Suppressor macrophage treated with lipopolysaccharide for 4 hours (primary cell): ENCODE results near the gene CLRN3.

Source experiments
- DNase-seq: peaks from one replicate; pipeline ENCODE4 v3.0.0-alpha.2; 2020

Gene CLRN3

DNA sequence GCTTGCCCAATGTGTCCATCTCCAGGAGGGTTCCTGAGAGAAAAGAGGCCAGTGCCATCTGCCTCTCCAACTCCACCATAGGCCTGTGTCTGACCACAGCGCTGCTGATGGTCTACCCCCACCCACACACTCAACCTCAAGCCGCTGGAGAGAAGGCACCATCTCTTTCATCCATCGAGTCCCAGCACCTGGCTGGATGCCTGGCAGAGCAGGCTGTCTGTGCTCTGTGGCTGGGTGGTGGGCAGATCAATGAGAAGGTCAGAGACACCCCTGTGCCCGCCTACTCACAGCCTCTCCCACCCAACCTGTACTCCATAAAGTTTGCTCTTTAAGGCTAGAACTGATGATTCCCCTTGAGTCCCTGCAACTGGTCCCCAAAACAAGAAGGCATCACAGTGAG, 58.0 kb downstream of the CLRN3 start:
- DNase-seq: no peak

- no peak for DNase-seq
Measured at GRCh38 chr10:127834221-127834620, 58.5 kb downstream of the CLRN3 start.

GRCh38 chr10:127833804-127834203, 58.9 kb downstream of the CLRN3 start:
- no peak for DNase-seq

DNA sequence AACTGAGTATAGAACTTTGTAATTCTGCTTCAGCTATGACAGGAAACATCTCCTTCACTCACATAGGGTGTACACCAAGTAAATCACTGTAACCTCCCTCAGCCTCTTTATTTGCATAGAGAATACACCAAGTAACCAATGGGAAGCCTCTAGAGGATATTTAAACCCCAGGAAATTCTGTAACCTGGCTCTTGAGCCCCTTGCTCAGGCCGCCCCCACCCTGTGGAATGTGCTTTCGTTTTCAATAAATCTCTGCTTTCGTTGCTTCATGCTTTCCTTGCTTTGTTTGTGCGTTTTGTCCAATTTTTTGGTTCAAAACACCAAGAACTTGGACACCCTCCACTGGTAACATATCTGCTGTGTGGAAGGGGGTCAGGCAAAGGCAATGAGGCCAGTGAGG, 60.2 kb downstream of the CLRN3 start:
- DNase-seq: no peak

DNA sequence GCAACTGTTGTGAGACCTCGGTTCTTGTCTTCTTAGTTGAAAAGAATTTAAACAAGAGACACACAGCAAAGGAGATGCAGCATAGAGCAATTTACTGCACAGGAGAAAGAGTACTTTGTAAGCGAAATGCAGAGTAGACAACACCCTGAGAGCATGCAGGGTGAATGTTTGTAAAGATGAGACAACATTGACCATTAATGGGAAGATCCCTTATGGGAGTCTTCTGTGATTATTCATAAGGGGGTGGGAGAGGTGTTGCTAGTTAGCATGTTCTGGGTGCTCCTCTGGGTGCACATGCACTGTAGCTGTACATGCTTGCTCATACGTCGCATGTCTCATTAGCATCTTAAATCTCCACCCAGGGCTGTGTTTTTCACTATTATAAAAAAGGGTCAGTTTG, 62.3 kb downstream of the CLRN3 start:
- no peak for DNase-seq
